K562 (cell line): Measurements from ENCODE around the gene TKT.

Source experiments
- NCOR1 ChIP-seq: fragments of 450-650 bp; IDR thresholded peaks from 2 replicates; pipeline ENCODE4 v1.6.1; 2016; ENCODE audit warnings: mild to moderate bottlenecking, moderate library complexity
- PREB ChIP-seq: sonication (generic); formaldehyde crosslinking; IDR thresholded peaks from 2 replicates; pipeline ENCODE4 v1.8.1; 2023; ENCODE audit warnings: mild to moderate bottlenecking, missing genetic modification reagents
- ZNF232 ChIP-seq: sonication (generic); formaldehyde crosslinking; IDR thresholded peaks from 2 replicates; pipeline ENCODE4 v1.8.0; 2022; ENCODE audit warnings: mild to moderate bottlenecking, missing genetic modification reagents

- TF ChIP-seq ZNF232 (CRISPR knock-in tag) (no peak), PREB (CRISPR knock-in tag) (no peak), NCOR1 (no peak)
These were observed 32.8 kb downstream of the TKT start for GRCh38 chr3:53223025-53223424.
